Brain microvascular endothelial cell (primary cell): ENCODE data around the gene MAML2.

Source experiments
- DNase-seq: peaks from one replicate; pipeline ENCODE4 v3.0.0-alpha.2; 2020
- H3K27ac ChIP-seq: fragments of 250-450 bp; sonication (Bioruptor Pico); 2 replicates; pipeline ENCODE4 v1.5.1; 2020; ENCODE audit warnings: mild to moderate bottlenecking, moderate library complexity
- H3K27me3 ChIP-seq: fragments of 250-450 bp; sonication (Bioruptor Pico); replicated peaks from 2 replicates; pipeline ENCODE4 v1.5.1; 2020; ENCODE audit warnings: mild to moderate bottlenecking
- H3K36me3 ChIP-seq: fragments of 250-450 bp; sonication (Bioruptor Pico); replicated peaks from 2 replicates; pipeline ENCODE4 v1.5.1; 2020; ENCODE audit warnings: mild to moderate bottlenecking
- H3K4me3 ChIP-seq: 2 replicates; pipeline ENCODE4 v1.5.1; 2011; ENCODE audit warnings: low read depth, mild to moderate bottlenecking, control low read depth, low read length, moderate library complexity
- CTCF ChIP-seq: IDR thresholded peaks from 2 replicates; pipeline ENCODE4 v1.5.1; 2011; ENCODE audit warnings: low read depth, mild to moderate bottlenecking, moderate library complexity, low read length, control low read depth, inconsistent platforms; ENCODE audit errors: missing control alignments
- in situ Hi-C: cut with HindIII; loops from 2 replicates; pipeline ENCODE4 v1.10.0; 2017; ENCODE audit warnings: low sequenced_read_pairs, low pct_ligation_motif_present

Gene MAML2

GRCh38 chr11:96028746-96029145 is 314.2 kb downstream of the MAML2 start:
- Histone ChIP-seq H3K4me3 (no peak overlapping the region), H3K27me3 (no peaks in the 10 kb centered on the region), H3K27ac (no peak overlapping the region), H3K36me3 (no peaks in the 10 kb centered on the region)
- TF ChIP-seq CTCF = no peak
- in situ Hi-C loops = no loop called here
- DNase-seq = no peak

- no peak for TF ChIP-seq CTCF
- in situ Hi-C loops = no loop called here
- Histone ChIP-seq H3K4me3 (no peak overlapping the region), H3K27me3 (no peaks in the 10 kb centered on the region), H3K36me3 (no peaks in the 10 kb centered on the region), H3K27ac (no peak overlapping the region)
- no peak for DNase-seq
Observed at GRCh38 chr11:96027021-96027420, 316.0 kb downstream of the MAML2 start.

GRCh38 chr11:96026310-96026709 is 316.7 kb downstream of the MAML2 start:
- no peak for TF ChIP-seq CTCF
- H3K27me3 ChIP-seq = no peaks in the 10 kb centered on the region
- H3K36me3 ChIP-seq = no peaks in the 10 kb centered on the region
- H3K27ac ChIP-seq = no peak overlapping the region
- H3K4me3 ChIP-seq = no peak overlapping the region
- in situ Hi-C loops = no loop called here
- DNase-seq = no peak

GRCh38 chr11:96024666-96025065 is 318.3 kb downstream of the MAML2 start:
- no peak for TF ChIP-seq CTCF
- no peak for DNase-seq
- Histone ChIP-seq H3K36me3 (no peaks in the 10 kb centered on the region), H3K27me3 (no peaks in the 10 kb centered on the region), H3K4me3 (no peak overlapping the region), H3K27ac (no peak overlapping the region)
- in situ Hi-C loops = no loop called here

- Histone ChIP-seq H3K27ac (no peak overlapping the region), H3K27me3 (no peaks in the 10 kb centered on the region), H3K4me3 (no peak overlapping the region), H3K36me3 (no peaks in the 10 kb centered on the region)
- in situ Hi-C loops = no loop called here
- TF ChIP-seq CTCF = no peak
- DNase-seq = no peak
Observed at GRCh38 chr11:96023275-96023674, 319.7 kb downstream of the MAML2 start.

- DNase-seq = no peak
- in situ Hi-C loops = no loop called here
- Histone ChIP-seq H3K27me3 (no peaks in the 10 kb centered on the region), H3K36me3 (no peaks in the 10 kb centered on the region), H3K27ac (no peak overlapping the region), H3K4me3 (no peak overlapping the region)
- TF ChIP-seq CTCF = no peak
Observed at GRCh38 chr11:96021901-96022650, 320.9 kb downstream of the MAML2 start.
